Skeletal muscle satellite cell (primary cell): ENCODE measurements around the gene LRRC72.
"Not testable (repeated sequence)": the region's sequence is repeated elsewhere in the genome, so short reads cannot be mapped to it uniquely, and the experiment has no call there.

Experiments
- H3K27me3 ChIP-seq: 2 replicates; pipeline ENCODE4 v1.7.0; 2013; ENCODE audit warnings: low read length; ENCODE audit not compliant: control insufficient read depth, insufficient read depth
- H3K36me3 ChIP-seq: 2 replicates; pipeline ENCODE4 v1.7.0; 2013; ENCODE audit warnings: mild to moderate bottlenecking, control low read depth, low read length; ENCODE audit not compliant: insufficient read depth
- H3K4me1 ChIP-seq: 2 replicates; pipeline ENCODE4 v1.7.0; 2013; ENCODE audit warnings: low read length; ENCODE audit not compliant: control insufficient read depth, insufficient read depth
- H3K4me2 ChIP-seq: 2 replicates; pipeline ENCODE4 v1.7.0; 2013; ENCODE audit warnings: mild to moderate bottlenecking, low read length
- H3K4me3 ChIP-seq: 2 replicates; pipeline ENCODE4 v1.7.0; 2013; ENCODE audit warnings: low read length
- H3K9ac ChIP-seq: 2 replicates; pipeline ENCODE4 v1.7.0; 2013; ENCODE audit warnings: mild to moderate bottlenecking, low read depth, low read length, moderate library complexity
- H3K9me3 ChIP-seq: replicated peaks from 2 replicates; pipeline ENCODE4 v1.7.0; 2013; ENCODE audit warnings: mild to moderate bottlenecking, control low read depth, low read length

LRRC72 gene

GRCh38 chr7:16586081-16586874 is 59.7 kb downstream of the LRRC72 start:
- Histone ChIP-seq H3K27me3 (no peaks in the 10 kb centered on the region), H3K9me3 (no peaks in the 10 kb centered on the region), H3K4me3 (peak overlapping the region; percentile 11), H3K9ac (no peak overlapping the region), H3K4me2 (peak overlapping the region; percentile 65), H3K36me3 (no peaks in the 10 kb centered on the region), H3K4me1 (no peaks in the 10 kb centered on the region)

- no peak overlapping the region for H3K4me3 ChIP-seq
- no peaks in the 10 kb centered on the region for H3K4me1 ChIP-seq
- H3K9ac ChIP-seq, result no peak overlapping the region
- H3K9me3 ChIP-seq, result no peaks in the 10 kb centered on the region
- H3K27me3 ChIP-seq, result no peaks in the 10 kb centered on the region
- no peak overlapping the region for H3K4me2 ChIP-seq
- no peaks in the 10 kb centered on the region for H3K36me3 ChIP-seq
Measured at GRCh38 chr7:16587129-16587528, 60.5 kb downstream of the LRRC72 start.

GRCh38 chr7:16587790-16588189 is 61.2 kb downstream of the LRRC72 start:
- Histone ChIP-seq H3K4me2 (peak overlapping the region; percentile 35), H3K9me3 (no peaks in the 10 kb centered on the region), H3K4me3 (no peak overlapping the region), H3K4me1 (no peaks in the 10 kb centered on the region), H3K36me3 (no peaks in the 10 kb centered on the region), H3K9ac (no peak overlapping the region), H3K27me3 (no peaks in the 10 kb centered on the region)

GRCh38 chr7:16589881-16590280 is 63.3 kb downstream of the LRRC72 start:
- no peak overlapping the region for H3K4me2 ChIP-seq
- H3K4me1 ChIP-seq, result peaks cover 7% of the 10 kb centered on the region
- no peaks in the 10 kb centered on the region for H3K36me3 ChIP-seq
- no peaks in the 10 kb centered on the region for H3K9me3 ChIP-seq
- H3K4me3 ChIP-seq, result no peak overlapping the region
- no peak overlapping the region for H3K9ac ChIP-seq
- no peaks in the 10 kb centered on the region for H3K27me3 ChIP-seq

GRCh38 chr7:16590424-16590823 is 63.8 kb downstream of the LRRC72 start:
- Histone ChIP-seq H3K9ac (no peak overlapping the region), H3K9me3 (no peaks in the 10 kb centered on the region), H3K36me3 (no peaks in the 10 kb centered on the region), H3K27me3 (no peaks in the 10 kb centered on the region), H3K4me2 (no peak overlapping the region), H3K4me3 (no peak overlapping the region), H3K4me1 (peaks cover 7% of the 10 kb centered on the region)

- Histone ChIP-seq H3K4me2 (no peak overlapping the region), H3K36me3 (no peaks in the 10 kb centered on the region), H3K9me3 (no peaks in the 10 kb centered on the region), H3K4me3 (no peak overlapping the region), H3K27me3 (no peaks in the 10 kb centered on the region), H3K9ac (no peak overlapping the region), H3K4me1 (peaks cover 7% of the 10 kb centered on the region)
Measured at GRCh38 chr7:16592395-16592794, 65.8 kb downstream of the LRRC72 start.

- no peak overlapping the region for H3K4me2 ChIP-seq
- H3K9ac ChIP-seq, result no peak overlapping the region
- H3K27me3 ChIP-seq, result no peaks in the 10 kb centered on the region
- H3K4me1 ChIP-seq, result peaks cover 7% of the 10 kb centered on the region
- no peak overlapping the region for H3K4me3 ChIP-seq
- peaks cover 7% of the 10 kb centered on the region for H3K36me3 ChIP-seq
- no peaks in the 10 kb centered on the region for H3K9me3 ChIP-seq
Measured at GRCh38 chr7:16594061-16594460, 67.4 kb downstream of the LRRC72 start.

GRCh38 chr7:16594676-16595075 is 68.1 kb downstream of the LRRC72 start:
- Histone ChIP-seq H3K27me3 (no peaks in the 10 kb centered on the region), H3K9me3 (no peaks in the 10 kb centered on the region), H3K9ac (no peak overlapping the region), H3K36me3 (peaks cover 10% of the 10 kb centered on the region), H3K4me1 (peaks cover 7% of the 10 kb centered on the region), H3K4me2 (no peak overlapping the region), H3K4me3 (no peak overlapping the region)

- H3K9ac ChIP-seq, H3K27me3 ChIP-seq, H3K4me1 ChIP-seq, H3K9me3 ChIP-seq, H3K4me3 ChIP-seq, H3K4me2 ChIP-seq: not testable (repeated sequence)
- peaks cover 16% of the 10 kb centered on the region for H3K36me3 ChIP-seq
Measured at GRCh38 chr7:16595596-16595995, 69.0 kb downstream of the LRRC72 start.

GRCh38 chr7:16598015-16598414 is 71.4 kb downstream of the LRRC72 start:
- no peak overlapping the region for H3K9ac ChIP-seq
- H3K27me3 ChIP-seq, result no peaks in the 10 kb centered on the region
- H3K4me3 ChIP-seq, result no peak overlapping the region
- H3K9me3 ChIP-seq, result no peaks in the 10 kb centered on the region
- H3K36me3 ChIP-seq, result peaks cover 37% of the 10 kb centered on the region
- no peak overlapping the region for H3K4me2 ChIP-seq
- H3K4me1 ChIP-seq, result peaks cover 7% of the 10 kb centered on the region

GRCh38 chr7:16599860-16600259 is 73.2 kb downstream of the LRRC72 start:
- no peaks in the 10 kb centered on the region for H3K27me3 ChIP-seq
- H3K36me3 ChIP-seq, result peaks cover 54% of the 10 kb centered on the region
- no peaks in the 10 kb centered on the region for H3K9me3 ChIP-seq
- no peak overlapping the region for H3K4me2 ChIP-seq
- H3K4me1 ChIP-seq, result no peaks in the 10 kb centered on the region
- H3K4me3 ChIP-seq, result no peak overlapping the region
- no peak overlapping the region for H3K9ac ChIP-seq

GRCh38 chr7:16603633-16604032 is 77.0 kb downstream of the LRRC72 start:
- no peaks in the 10 kb centered on the region for H3K27me3 ChIP-seq
- H3K4me1 ChIP-seq, result no peaks in the 10 kb centered on the region
- no peak overlapping the region for H3K4me2 ChIP-seq
- H3K9ac ChIP-seq, result no peak overlapping the region
- no peak overlapping the region for H3K4me3 ChIP-seq
- H3K36me3 ChIP-seq, result peaks cover 62% of the 10 kb centered on the region
- no peaks in the 10 kb centered on the region for H3K9me3 ChIP-seq
